Adipocyte (in vitro differentiated cells): ENCODE measurements around the gene RASA3.
A peak's percentile ranks its signal among the peaks of the same experiment; 100 is the strongest.
"Not testable (repeated sequence)": the region's sequence is repeated elsewhere in the genome, so short reads cannot be mapped to it uniquely, and the experiment has no call there.

Experiments
- DNase-seq: peaks from one replicate; pipeline ENCODE4 v3.0.0-alpha.2; 2015; ENCODE audit warnings: low read depth
- H3K27me3 ChIP-seq: replicated peaks from 2 replicates; pipeline ENCODE4 v1.7.0; 2013; ENCODE audit warnings: mild to moderate bottlenecking, low read length, moderate library complexity; ENCODE audit not compliant: control insufficient read depth, insufficient read depth
- H3K36me3 ChIP-seq: 2 replicates; pipeline ENCODE4 v1.7.0; 2013; ENCODE audit warnings: low read length, mild to moderate bottlenecking, moderate library complexity; ENCODE audit not compliant: control insufficient read depth, insufficient read depth, severe bottlenecking
- H3K4me1 ChIP-seq: 2 replicates; pipeline ENCODE4 v1.7.0; 2013; ENCODE audit warnings: mild to moderate bottlenecking, low read length, moderate library complexity; ENCODE audit not compliant: control insufficient read depth, insufficient read depth
- H3K4me3 ChIP-seq: 2 replicates; pipeline ENCODE4 v1.7.0; 2013; ENCODE audit warnings: mild to moderate bottlenecking, low read length, moderate library complexity
- H3K9ac ChIP-seq: 2 replicates; pipeline ENCODE4 v1.7.0; 2013; ENCODE audit warnings: mild to moderate bottlenecking, low read length, moderate library complexity
- H3K9me3 ChIP-seq: 2 replicates; pipeline ENCODE4 v1.7.0; 2013; ENCODE audit warnings: mild to moderate bottlenecking, low read length, moderate library complexity; ENCODE audit not compliant: control insufficient read depth

The RASA3 gene

DNA sequence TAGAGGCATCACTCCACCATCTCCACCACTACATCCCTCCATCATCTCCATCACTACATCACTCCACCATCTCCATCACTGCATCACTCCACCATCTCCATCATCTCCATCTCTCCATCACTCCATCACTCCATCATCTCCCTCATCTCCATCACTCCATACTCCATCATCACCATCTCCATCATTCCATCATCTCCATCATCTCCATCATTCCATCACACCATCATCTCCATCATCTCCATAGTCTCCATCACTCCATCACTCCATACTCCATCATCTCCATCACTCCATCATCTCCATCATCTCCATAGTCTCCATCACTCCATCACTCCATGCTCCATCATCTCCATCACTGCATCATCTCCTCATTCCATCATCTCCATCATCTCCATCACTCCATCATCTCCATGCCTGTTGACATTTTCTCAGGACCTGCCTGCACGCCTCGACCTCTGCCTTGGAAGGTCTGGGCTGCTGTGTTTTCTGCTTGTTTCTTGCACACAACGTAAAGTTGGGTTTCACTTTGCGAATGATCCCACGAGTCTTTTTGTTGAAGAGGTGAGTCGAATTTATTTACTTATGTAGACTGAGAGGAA, 21.2 kb upstream of the RASA3 start:
- Histone ChIP-seq H3K27me3 (peaks cover 24% of the 10 kb centered on the region), H3K9ac (no peak overlapping the region), H3K9me3 (no peaks in the 10 kb centered on the region), H3K4me3 (no peak overlapping the region), H3K36me3 (no peaks in the 10 kb centered on the region), H3K4me1 (peaks cover 21% of the 10 kb centered on the region)
- no peak for DNase-seq

GRCh38 chr13:114152831-114153371, 20.5 kb upstream of the RASA3 start:
- DNase-seq: peak; percentile 49
- peaks cover 25% of the 10 kb centered on the region for H3K27me3 ChIP-seq
- H3K4me3 ChIP-seq: no peak overlapping the region
- H3K9me3 ChIP-seq: no peaks in the 10 kb centered on the region
- peaks cover 21% of the 10 kb centered on the region for H3K4me1 ChIP-seq
- H3K9ac ChIP-seq: no peak overlapping the region
- no peaks in the 10 kb centered on the region for H3K36me3 ChIP-seq

GRCh38 chr13:114152285-114152645, 19.8 kb upstream of the RASA3 start:
- no peak for DNase-seq
- Histone ChIP-seq H3K9me3 (no peaks in the 10 kb centered on the region), H3K9ac (no peak overlapping the region), H3K4me1 (peaks cover 21% of the 10 kb centered on the region), H3K27me3 (peaks cover 22% of the 10 kb centered on the region), H3K36me3 (no peaks in the 10 kb centered on the region), H3K4me3 (no peak overlapping the region)

DNA sequence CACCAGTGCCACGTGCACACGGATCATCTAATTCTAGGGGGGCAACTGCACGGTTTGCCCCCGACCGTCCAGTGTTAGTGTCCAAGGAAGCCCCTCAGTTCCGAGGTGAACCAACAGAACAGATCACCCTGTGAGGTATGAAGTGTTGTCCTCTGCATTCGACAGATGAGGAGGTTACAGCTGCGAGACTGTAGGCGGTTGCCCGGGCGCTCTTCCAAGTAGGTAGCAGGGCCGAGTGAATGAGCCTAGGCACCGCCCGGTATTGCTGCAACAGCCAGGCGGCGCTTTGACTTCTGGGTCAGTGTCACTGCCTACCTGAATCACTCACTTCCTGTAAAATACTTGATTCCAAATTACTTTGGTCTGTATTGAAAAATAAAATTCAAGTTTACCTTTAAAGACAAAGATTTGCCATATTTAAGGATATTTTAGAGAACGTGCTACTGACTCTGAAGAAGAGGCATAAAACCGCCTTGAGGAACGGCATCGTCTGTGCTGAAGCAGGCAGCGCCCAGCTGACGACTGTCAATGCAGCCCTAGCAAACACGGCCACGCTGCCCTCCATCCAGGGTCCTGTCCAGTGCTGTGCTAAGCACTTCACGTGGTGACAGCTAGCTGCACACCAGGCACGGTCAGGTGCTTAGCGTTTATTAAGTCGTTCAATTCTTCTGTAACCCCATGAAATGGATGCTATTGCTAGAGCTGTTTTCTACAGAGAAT, 19.3 kb upstream of the RASA3 start:
- Histone ChIP-seq H3K4me3 (no peak overlapping the region), H3K4me1 (peaks cover 21% of the 10 kb centered on the region), H3K36me3 (no peaks in the 10 kb centered on the region), H3K27me3 (peaks cover 20% of the 10 kb centered on the region), H3K9ac (peak overlapping the region; percentile 21), H3K9me3 (no peaks in the 10 kb centered on the region)
- no peak for DNase-seq

- no peaks in the 10 kb centered on the region for H3K9me3 ChIP-seq
- H3K36me3 ChIP-seq: no peaks in the 10 kb centered on the region
- DNase-seq: no peak
- H3K4me1 ChIP-seq: peaks cover 21% of the 10 kb centered on the region
- peaks cover 23% of the 10 kb centered on the region for H3K27me3 ChIP-seq
- H3K4me3 ChIP-seq: no peak overlapping the region
- H3K9ac ChIP-seq: peak overlapping the region; percentile 21
Observed at GRCh38 chr13:114151031-114151430, 18.6 kb upstream of the RASA3 start.

DNA sequence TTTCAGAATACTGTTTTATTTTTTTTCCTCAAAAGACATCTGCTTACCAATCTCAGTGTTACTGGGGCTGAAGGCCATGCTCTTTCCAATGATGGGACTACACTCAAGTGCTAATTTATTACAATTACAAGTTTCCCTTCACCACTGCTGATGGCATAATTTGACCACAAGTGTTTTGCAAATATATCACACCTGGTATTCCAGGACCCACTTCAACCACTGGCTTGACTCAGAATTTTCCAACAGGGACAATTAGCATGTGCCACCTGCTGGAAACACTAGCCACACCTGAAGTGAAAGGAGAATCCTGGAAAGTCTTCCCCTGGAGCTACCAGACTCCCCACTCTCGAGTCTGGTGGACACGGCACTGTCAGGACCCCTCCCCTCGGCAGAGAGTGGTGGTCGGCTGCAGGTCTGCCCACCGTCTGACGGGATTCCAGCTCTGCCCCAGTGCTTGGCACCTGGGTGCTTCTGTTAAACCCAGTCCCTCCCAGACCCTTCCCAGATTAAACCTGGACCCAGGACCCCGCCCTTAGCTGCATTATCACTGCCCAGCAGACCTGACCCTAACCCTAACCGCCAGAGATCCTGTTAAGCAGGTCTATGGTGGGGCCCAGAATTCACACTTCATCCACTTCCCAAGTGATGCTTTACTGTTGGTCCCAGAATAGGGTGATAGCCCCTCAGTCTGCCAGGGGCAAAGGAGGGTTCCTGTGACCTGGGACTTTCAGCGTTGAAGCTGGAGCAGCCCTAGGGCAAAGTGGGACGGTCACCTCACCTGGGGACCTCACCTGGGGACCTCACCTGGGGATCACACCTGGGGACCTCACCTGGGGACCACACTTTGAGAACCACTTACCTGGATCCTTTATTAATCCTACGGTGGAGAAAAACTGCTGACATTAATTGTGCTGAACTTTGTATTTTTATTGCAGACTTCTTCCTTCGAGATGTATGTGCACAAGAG, 17.6 kb upstream of the RASA3 start:
- H3K9ac ChIP-seq: no peak overlapping the region
- no peaks in the 10 kb centered on the region for H3K9me3 ChIP-seq
- H3K36me3 ChIP-seq: no peaks in the 10 kb centered on the region
- peaks cover 25% of the 10 kb centered on the region for H3K27me3 ChIP-seq
- H3K4me3 ChIP-seq: no peak overlapping the region
- DNase-seq: no peak
- peaks cover 21% of the 10 kb centered on the region for H3K4me1 ChIP-seq

GRCh38 chr13:114148886-114149285, 16.5 kb upstream of the RASA3 start:
- Histone ChIP-seq H3K27me3 (peaks cover 28% of the 10 kb centered on the region), H3K4me1 (peaks cover 21% of the 10 kb centered on the region)
- DNase-seq, H3K9ac ChIP-seq, H3K36me3 ChIP-seq, H3K4me3 ChIP-seq, H3K9me3 ChIP-seq: not testable (repeated sequence)

GRCh38 chr13:114148521-114148855, 16.1 kb upstream of the RASA3 start:
- Histone ChIP-seq H3K4me1 (peaks cover 21% of the 10 kb centered on the region), H3K27me3 (peaks cover 28% of the 10 kb centered on the region)
- DNase-seq: no peak

DNA sequence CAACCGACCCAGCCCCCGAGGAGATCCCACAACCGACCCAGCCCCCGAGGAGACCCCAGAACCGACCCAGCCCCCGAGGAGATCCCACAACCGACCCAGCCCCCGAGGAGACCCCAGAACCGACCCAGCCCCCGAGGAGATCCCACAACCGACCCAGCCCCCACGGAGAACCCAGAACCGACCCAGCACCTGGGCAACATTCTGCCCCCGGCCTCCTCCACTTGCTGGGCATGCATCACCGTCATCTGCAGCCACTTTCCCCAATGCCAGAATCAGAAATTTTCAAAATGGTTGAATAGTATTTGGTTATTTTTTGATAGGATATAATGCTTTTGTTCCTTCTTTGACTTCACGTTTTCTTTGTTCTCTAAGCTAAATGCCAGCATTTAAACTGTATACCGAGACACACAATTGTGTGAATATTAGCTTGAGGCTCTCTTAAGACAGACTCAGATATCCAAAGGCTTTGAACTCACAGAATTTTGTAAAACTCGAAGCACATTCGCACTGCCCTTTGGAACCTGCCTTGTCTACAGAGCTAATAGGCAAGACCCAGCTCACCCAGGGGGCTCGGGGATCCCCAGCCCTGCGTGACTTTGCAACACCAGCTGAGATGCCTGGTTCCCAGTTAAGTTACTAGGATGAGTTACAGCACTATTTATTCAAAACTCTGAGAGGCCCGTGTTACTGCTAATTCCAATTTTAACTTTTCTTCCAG, 15.5 kb upstream of the RASA3 start:
- DNase-seq: no peak
- peaks cover 21% of the 10 kb centered on the region for H3K4me1 ChIP-seq
- H3K36me3 ChIP-seq: no peaks in the 10 kb centered on the region
- H3K9me3 ChIP-seq: no peaks in the 10 kb centered on the region
- no peak overlapping the region for H3K9ac ChIP-seq
- H3K4me3 ChIP-seq: no peak overlapping the region
- peaks cover 28% of the 10 kb centered on the region for H3K27me3 ChIP-seq

More at GRCh38 chr13:114148521-114148855, 16.1 kb upstream of the RASA3 start:
- Histone ChIP-seq H3K4me3 (no peak overlapping the region), H3K9ac (no peak overlapping the region), H3K36me3 (no peaks in the 10 kb centered on the region), H3K9me3 (no peaks in the 10 kb centered on the region)

DNA sequence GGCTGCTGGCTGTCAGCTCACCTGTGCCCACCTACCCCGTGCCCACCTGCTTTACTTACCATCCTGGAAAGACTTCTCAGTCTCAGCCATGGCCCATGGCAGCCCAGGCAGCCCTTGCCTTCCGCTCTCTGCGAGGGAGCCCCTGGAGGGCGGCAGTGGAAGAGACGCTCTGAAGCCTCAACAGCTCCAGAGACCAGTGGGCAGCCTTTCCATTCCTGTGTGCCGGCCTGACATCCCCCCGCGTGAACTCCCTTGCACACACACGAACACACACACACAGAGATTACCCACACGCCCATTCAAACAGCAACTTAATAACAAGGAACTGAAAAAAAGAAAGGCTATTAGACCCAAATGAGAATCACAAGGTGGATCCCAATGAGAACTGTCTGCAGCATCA, 14.2 kb upstream of the RASA3 start:
- Histone ChIP-seq H3K27me3 (peaks cover 31% of the 10 kb centered on the region), H3K36me3 (no peaks in the 10 kb centered on the region), H3K4me1 (peaks cover 9% of the 10 kb centered on the region), H3K4me3 (no peak overlapping the region), H3K9me3 (no peaks in the 10 kb centered on the region), H3K9ac (no peak overlapping the region)
- no peak for DNase-seq
